ENCODE data around the gene CMTR1. TPM values are rescaled to one million over a fixed set of nuclear protein-coding genes. Genes with fewer than 3 reads are reported as not detected.

Gene CMTR1
- total RNA-seq, 1 experiment from 2014 or later = 32.3 TPM

DNA sequence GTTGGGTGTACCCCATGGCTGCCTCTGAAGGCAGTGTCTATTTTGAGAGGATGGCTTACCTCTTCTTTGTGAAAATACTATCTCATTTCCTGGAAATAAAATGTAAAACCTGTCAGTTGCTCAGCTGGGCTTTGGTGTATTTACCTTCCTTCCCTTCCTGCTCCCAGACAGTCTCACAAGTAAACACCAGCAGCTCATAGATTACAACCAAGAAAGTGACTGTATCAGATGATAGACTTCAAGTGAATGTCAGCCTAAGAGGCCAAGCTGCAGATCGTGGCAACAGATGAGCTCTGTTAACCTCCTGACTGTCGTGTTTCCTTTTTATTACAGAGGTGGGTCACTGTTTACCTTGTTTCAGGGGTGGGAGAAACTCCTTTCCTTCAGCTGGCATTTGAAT, 41.9 kb upstream of the CMTR1 start:
- POLR2A ChIA-PET (ENCODE audit: low non-redundant PET) = no interaction called here
- intact Hi-C loops (cut with micrococcal nuclease; ENCODE audit: unreplicated experiment) = no loop called here
- H3K9me3 ChIP-seq (ENCODE audit: low read depth, low read length, poor library complexity, severe bottlenecking) = no peaks in the 10 kb centered on the region

DNA sequence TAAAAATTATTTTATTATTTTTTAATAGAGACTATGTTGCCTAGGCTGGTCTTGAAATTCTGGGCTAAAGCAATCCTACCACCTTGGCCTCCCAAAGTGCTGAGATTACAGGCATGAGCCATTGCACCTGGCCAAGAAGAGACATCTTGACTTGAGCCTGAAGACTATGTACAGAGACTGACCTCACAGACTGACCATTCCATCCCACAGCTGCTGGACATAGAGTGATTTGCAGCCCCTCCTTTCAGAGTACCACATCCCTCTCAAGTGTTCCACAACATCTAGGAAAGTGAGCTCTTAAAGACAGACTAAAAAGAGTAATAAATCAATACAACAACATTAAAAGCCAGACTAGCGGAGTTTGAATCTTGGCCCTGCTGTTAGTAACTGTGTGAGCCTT, 40.2 kb upstream of the CMTR1 start:
- H3K9me3 ChIP-seq (ENCODE audit: low read depth, low read length, poor library complexity, severe bottlenecking) = no peaks in the 10 kb centered on the region
- ChIA-PET CTCF (no interaction called here), POLR2A (ENCODE audit: low non-redundant PET) (no interaction called here)
- H3K4me1 ChIP-seq (ENCODE audit: insufficient read depth, low read length, poor library complexity, severe bottlenecking) = no peaks in the 10 kb centered on the region
- no peak overlapping the region for H3K27ac ChIP-seq (ENCODE audit: low read depth, low read length, poor library complexity, severe bottlenecking)
- intact Hi-C loops (cut with micrococcal nuclease; ENCODE audit: unreplicated experiment) = no loop called here
- H3K36me3 ChIP-seq (ENCODE audit: insufficient read depth, low read length, poor library complexity, severe bottlenecking) = peaks cover 14% of the 10 kb centered on the region
- no peak for DNase-seq (ENCODE audit: low spot score)
- no peak overlapping the region for H3K4me3 ChIP-seq (ENCODE audit: low read depth, low read length, poor library complexity, severe bottlenecking)
- no peaks in the 10 kb centered on the region for H3K27me3 ChIP-seq (replicated peaks; ENCODE audit: insufficient read depth, low read depth, low read length, poor library complexity)
- TF ChIP-seq EZH2 (IDR thresholded peaks at IDR 0.05; ENCODE audit: borderline replicate concordance, low read depth, low read length, poor library complexity, severe bottlenecking) = no peak
- TF ChIP-seq, protein P1, sequence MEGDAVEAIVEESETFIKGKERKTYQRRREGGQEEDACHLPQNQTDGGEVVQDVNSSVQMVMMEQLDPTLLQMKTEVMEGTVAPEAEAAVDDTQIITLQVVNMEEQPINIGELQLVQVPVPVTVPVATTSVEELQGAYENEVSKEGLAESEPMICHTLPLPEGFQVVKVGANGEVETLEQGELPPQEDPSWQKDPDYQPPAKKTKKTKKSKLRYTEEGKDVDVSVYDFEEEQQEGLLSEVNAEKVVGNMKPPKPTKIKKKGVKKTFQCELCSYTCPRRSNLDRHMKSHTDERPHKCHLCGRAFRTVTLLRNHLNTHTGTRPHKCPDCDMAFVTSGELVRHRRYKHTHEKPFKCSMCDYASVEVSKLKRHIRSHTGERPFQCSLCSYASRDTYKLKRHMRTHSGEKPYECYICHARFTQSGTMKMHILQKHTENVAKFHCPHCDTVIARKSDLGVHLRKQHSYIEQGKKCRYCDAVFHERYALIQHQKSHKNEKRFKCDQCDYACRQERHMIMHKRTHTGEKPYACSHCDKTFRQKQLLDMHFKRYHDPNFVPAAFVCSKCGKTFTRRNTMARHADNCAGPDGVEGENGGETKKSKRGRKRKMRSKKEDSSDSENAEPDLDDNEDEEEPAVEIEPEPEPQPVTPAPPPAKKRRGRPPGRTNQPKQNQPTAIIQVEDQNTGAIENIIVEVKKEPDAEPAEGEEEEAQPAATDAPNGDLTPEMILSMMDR (conservative IDR thresholded peaks at IDR 0.05; ENCODE audit: low read depth, low read length) = no peak
- BruUV-seq (replicated peaks) = no TSS peak

More for the DNA sequence above, 41.9 kb upstream of the CMTR1 start:
- H3K4me1 ChIP-seq (ENCODE audit: insufficient read depth, low read length, poor library complexity, severe bottlenecking) = no peaks in the 10 kb centered on the region
- TF ChIP-seq, protein P1 (conservative IDR thresholded peaks at IDR 0.05; ENCODE audit: low read depth, low read length) = no peak
- TF ChIP-seq EZH2 (IDR thresholded peaks at IDR 0.05; ENCODE audit: borderline replicate concordance, low read depth, low read length, poor library complexity, severe bottlenecking) = no peak
- CTCF ChIA-PET = no interaction called here
- BruUV-seq (replicated peaks) = no TSS peak
- no peaks in the 10 kb centered on the region for H3K27me3 ChIP-seq (replicated peaks; ENCODE audit: insufficient read depth, low read depth, low read length, poor library complexity)
- no peak overlapping the region for H3K4me3 ChIP-seq (ENCODE audit: low read depth, low read length, poor library complexity, severe bottlenecking)
- peaks cover 14% of the 10 kb centered on the region for H3K36me3 ChIP-seq (ENCODE audit: insufficient read depth, low read length, poor library complexity, severe bottlenecking)
- no peak for DNase-seq (ENCODE audit: low spot score)
- H3K27ac ChIP-seq (ENCODE audit: low read depth, low read length, poor library complexity, severe bottlenecking) = no peak overlapping the region

DNA sequence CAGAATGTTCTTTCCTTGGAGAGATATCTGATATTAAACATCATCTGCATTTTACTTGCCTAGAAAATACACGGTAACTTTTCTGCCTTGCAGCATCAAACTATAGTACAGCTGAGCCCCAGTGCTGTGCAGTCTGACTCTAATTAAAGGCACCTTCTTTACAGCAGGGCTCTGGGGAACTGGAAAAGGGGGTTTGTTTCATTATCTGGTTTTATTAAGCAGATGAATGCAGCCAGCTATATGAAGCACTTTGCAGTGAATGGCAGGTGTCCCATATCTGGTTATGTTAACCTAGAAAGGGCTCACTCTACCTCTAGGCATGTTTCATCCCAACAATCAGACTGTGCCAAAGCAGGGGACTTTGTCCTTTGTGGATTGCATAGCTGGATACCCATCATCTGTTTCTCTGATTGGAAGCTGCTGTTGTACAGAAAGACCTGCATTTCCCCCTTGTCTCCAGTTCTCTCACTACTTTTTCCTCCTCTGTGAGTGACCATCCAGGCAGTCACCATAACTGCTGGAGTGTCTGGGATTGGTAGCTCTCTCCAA, 39.6 kb upstream of the CMTR1 start:
- Histone ChIP-seq H3K4me3 (ENCODE audit: low read depth, low read length, poor library complexity, severe bottlenecking) (no peak overlapping the region), H3K27ac (ENCODE audit: low read depth, low read length, poor library complexity, severe bottlenecking) (no peak overlapping the region), H3K4me1 (ENCODE audit: insufficient read depth, low read length, poor library complexity, severe bottlenecking) (no peaks in the 10 kb centered on the region), H3K27me3 (replicated peaks; ENCODE audit: insufficient read depth, low read depth, low read length, poor library complexity) (no peaks in the 10 kb centered on the region), H3K9me3 (ENCODE audit: low read depth, low read length, poor library complexity, severe bottlenecking) (no peaks in the 10 kb centered on the region), H3K36me3 (ENCODE audit: insufficient read depth, low read length, poor library complexity, severe bottlenecking) (peaks cover 14% of the 10 kb centered on the region)
- intact Hi-C loops (cut with micrococcal nuclease; ENCODE audit: unreplicated experiment) = no loop called here
- no peak for TF ChIP-seq EZH2 (IDR thresholded peaks at IDR 0.05; ENCODE audit: borderline replicate concordance, low read depth, low read length, poor library complexity, severe bottlenecking)
- TF ChIP-seq, protein P1 (conservative IDR thresholded peaks at IDR 0.05; ENCODE audit: low read depth, low read length) = no peak
- DNase-seq (ENCODE audit: low spot score) = no peak
- ChIA-PET CTCF (no interaction called here), POLR2A (ENCODE audit: low non-redundant PET) (no interaction called here)
- BruUV-seq (replicated peaks) = no TSS peak

Measured in A673 (cell line).